HG02759 (cell line): Measurements from ENCODE around the gene SLC34A2.

Experiments
- ATAC-seq: cut with Tn5 transposase; IDR thresholded peaks from one replicate; pipeline ENCODE4 v1.9.1; 2021; ENCODE audit warnings: mild to moderate bottlenecking, moderate library complexity; ENCODE audit not compliant: unreplicated experiment

The SLC34A2 gene

GRCh38 chr4:25723409-25723808, 67.8 kb downstream of the SLC34A2 start:
- no peak for ATAC-seq

- no peak for ATAC-seq
These were observed 70.2 kb downstream of the SLC34A2 start for GRCh38 chr4:25725870-25726269.

GRCh38 chr4:25727711-25728493, 72.3 kb downstream of the SLC34A2 start:
- ATAC-seq, result no peak
